ENCODE data around the gene AURKB. TPM values are rescaled to one million over a fixed set of nuclear protein-coding genes. Genes with fewer than 3 reads are reported as not detected.
A peak's percentile ranks its signal among the peaks of the same experiment; 100 is the strongest.

AURKB gene
- total and polyA plus RNA-seq, 2 of the 13 experiments (the other 11 are each of a cell fraction or from before 2014, with no cell fraction given): 29.5 to 75.3 TPM

- TF ChIP-seq ZNF687 (CRISPR knock-in tag; IDR thresholded peaks at IDR 0.05) (peak; percentile 34), BRD4 (CRISPR knock-in tag; IDR thresholded peaks at IDR 0.05) (0 out of 2 replicates have a peak, but pooled peaks have one; percentile 15), MBD4 (IDR thresholded peaks at IDR 0.05; ENCODE audit: borderline replicate concordance, low read length) (no peak), ZNF333 (CRISPR knock-in tag; IDR thresholded peaks at IDR 0.05; ENCODE audit: borderline replicate concordance) (no peak), GRHL1 (CRISPR knock-in tag; conservative IDR thresholded peaks at IDR 0.05) (no peak), TBX3 (IDR thresholded peaks at IDR 0.05; ENCODE audit: borderline replicate concordance) (no peak), REXO4 (CRISPR knock-in tag; IDR thresholded peaks at IDR 0.05; ENCODE audit: borderline replicate concordance) (no peak)
- TF ChIP-seq, protein P1, sequence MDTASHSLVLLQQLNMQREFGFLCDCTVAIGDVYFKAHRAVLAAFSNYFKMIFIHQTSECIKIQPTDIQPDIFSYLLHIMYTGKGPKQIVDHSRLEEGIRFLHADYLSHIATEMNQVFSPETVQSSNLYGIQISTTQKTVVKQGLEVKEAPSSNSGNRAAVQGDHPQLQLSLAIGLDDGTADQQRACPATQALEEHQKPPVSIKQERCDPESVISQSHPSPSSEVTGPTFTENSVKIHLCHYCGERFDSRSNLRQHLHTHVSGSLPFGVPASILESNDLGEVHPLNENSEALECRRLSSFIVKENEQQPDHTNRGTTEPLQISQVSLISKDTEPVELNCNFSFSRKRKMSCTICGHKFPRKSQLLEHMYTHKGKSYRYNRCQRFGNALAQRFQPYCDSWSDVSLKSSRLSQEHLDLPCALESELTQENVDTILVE (CRISPR knock-in tag; IDR thresholded peaks at IDR 0.05): no peak
- TF ChIP-seq, protein P2, sequence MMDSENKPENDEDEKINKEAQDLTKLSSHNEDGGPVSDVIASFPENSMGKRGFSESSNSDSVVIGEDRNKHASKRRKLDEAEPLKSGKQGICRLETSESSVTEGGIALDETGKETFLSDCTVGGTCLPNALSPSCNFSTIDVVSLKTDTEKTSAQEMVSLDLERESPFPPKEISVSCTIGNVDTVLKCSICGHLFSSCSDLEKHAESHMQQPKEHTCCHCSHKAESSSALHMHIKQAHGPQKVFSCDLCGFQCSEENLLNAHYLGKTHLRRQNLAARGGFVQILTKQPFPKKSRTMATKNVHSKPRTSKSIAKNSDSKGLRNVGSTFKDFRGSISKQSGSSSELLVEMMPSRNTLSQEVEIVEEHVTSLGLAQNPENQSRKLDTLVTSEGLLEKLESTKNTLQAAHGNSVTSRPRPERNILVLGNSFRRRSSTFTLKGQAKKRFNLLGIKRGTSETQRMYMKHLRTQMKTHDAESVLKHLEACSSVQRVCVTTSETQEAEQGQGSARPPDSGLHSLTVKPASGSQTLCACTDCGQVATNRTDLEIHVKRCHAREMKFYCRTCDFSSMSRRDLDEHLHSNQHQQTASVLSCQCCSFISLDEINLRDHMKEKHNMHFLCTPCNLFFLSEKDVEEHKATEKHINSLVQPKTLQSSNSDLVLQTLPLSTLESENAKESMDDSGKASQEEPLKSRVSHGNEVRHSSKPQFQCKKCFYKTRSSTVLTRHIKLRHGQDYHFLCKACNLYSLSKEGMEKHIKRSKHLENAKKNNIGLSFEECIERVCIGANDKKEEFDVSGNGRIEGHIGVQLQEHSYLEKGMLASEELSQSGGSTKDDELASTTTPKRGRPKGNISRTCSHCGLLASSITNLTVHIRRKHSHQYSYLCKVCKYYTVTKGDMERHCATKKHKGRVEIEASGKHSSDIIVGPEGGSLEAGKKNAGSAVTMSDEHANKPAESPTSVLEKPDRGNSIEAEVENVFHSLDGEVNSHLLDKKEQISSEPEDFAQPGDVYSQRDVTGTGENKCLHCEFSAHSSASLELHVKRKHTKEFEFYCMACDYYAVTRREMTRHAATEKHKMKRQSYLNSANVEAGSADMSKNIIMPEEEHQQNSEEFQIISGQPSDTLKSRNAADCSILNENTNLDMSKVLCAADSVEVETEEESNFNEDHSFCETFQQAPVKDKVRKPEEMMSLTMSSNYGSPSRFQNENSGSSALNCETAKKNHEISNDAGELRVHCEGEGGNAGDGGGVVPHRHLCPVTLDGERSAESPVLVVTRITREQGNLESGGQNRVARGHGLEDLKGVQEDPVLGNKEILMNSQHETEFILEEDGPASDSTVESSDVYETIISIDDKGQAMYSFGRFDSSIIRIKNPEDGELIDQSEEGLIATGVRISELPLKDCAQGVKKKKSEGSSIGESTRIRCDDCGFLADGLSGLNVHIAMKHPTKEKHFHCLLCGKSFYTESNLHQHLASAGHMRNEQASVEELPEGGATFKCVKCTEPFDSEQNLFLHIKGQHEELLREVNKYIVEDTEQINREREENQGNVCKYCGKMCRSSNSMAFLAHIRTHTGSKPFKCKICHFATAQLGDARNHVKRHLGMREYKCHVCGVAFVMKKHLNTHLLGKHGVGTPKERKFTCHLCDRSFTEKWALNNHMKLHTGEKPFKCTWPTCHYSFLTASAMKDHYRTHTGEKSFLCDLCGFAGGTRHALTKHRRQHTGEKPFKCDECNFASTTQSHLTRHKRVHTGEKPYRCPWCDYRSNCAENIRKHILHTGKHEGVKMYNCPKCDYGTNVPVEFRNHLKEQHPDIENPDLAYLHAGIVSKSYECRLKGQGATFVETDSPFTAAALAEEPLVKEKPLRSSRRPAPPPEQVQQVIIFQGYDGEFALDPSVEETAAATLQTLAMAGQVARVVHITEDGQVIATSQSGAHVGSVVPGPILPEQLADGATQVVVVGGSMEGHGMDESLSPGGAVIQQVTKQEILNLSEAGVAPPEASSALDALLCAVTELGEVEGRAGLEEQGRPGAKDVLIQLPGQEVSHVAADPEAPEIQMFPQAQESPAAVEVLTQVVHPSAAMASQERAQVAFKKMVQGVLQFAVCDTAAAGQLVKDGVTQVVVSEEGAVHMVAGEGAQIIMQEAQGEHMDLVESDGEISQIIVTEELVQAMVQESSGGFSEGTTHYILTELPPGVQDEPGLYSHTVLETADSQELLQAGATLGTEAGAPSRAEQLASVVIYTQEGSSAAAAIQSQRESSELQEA (CRISPR knock-in tag; IDR thresholded peaks at IDR 0.05; ENCODE audit: not compliant biosample characterization): peak; percentile 27
- TF ChIP-seq, protein P3, sequence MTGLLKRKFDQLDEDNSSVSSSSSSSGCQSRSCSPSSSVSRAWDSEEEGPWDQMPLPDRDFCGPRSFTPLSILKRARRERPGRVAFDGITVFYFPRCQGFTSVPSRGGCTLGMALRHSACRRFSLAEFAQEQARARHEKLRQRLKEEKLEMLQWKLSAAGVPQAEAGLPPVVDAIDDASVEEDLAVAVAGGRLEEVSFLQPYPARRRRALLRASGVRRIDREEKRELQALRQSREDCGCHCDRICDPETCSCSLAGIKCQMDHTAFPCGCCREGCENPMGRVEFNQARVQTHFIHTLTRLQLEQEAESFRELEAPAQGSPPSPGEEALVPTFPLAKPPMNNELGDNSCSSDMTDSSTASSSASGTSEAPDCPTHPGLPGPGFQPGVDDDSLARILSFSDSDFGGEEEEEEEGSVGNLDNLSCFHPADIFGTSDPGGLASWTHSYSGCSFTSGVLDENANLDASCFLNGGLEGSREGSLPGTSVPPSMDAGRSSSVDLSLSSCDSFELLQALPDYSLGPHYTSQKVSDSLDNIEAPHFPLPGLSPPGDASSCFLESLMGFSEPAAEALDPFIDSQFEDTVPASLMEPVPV (CRISPR knock-in tag; IDR thresholded peaks at IDR 0.05): 0 out of 2 replicates have a peak, but pooled peaks have one; percentile 78
Observed at GRCh38 chr17:8162233-8162996, 48.0 kb downstream of the AURKB start, which contains the start of gene VAMP2 (continued).

Measured in HepG2 (cell line).